NCI-H2081 treated with DMSO at 0.1 percent for 48 hours (cell line): Measurements from ENCODE around the gene MFSD12.
"Not testable (repeated sequence)": the region's sequence is repeated elsewhere in the genome, so short reads cannot be mapped to it uniquely, and the experiment has no call there.

Source experiments
- DNase-seq: peaks from one replicate; lab custom pipeline; 2025; lab: John Stamatoyannopoulos, UW

The MFSD12 gene

DNA sequence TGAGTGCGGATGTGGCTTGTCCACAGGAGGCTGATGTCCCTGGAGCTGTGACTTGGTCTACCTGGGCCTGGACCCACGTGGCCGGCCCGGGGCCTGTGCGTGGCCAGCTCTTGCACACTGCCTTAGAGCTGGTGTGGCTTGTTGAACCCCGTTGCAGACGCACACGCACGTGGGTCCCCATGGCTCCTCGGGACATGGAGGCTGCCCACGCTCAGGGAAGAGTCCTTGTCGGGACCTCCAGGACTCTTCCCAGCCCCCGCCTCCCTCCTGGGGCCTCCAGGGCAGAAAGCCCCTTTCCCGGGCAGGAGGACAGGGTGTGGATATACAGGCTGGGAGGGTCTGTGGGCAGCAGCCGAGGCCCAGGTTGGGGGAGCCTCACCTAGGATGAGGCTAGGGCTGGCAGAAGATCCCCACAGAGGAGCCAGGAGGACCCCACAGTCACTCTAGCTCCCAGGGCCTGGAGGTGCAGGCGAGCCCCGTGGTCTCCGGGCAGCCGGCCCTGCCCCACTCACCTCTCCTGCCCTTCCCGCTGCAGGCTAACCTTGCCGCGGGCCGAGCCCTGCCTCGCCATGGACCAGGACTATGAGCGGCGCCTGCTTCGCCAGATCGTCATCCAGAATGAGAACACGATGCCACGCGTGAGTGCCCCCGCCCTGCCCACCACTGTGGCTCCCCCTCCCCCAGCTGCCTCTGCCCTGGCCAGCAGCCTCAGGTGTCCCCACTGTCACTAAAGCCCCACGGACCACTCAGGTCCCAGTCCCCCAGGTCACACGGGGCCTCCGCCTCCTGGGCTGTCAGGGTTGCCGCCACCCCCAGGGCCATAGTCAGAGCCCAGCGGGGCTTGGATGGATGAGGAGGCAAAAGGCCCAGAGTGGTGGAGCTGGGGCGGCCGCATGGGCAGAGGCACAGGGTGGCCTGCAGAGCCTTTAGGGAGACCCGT, 34.7 kb downstream of the MFSD12 start:
- DNase-seq = no peak

DNA sequence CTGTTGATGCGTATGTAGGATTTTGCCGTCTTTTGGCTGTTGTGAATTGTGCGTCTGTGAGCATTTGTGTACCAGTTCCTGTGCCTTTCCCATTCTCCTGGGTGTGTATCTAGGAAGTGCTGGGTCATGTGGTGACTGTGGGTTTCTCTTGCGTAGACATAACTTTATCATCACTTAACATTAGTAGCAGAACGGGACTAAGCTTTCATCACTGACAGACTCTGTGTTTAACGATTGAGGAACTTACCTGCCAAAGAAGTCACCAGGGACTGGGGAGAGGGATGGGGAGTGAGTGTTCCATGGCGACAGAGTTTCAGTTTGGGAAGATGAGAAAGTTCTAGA, 36.3 kb downstream of the MFSD12 start:
- no peak for DNase-seq

DNA sequence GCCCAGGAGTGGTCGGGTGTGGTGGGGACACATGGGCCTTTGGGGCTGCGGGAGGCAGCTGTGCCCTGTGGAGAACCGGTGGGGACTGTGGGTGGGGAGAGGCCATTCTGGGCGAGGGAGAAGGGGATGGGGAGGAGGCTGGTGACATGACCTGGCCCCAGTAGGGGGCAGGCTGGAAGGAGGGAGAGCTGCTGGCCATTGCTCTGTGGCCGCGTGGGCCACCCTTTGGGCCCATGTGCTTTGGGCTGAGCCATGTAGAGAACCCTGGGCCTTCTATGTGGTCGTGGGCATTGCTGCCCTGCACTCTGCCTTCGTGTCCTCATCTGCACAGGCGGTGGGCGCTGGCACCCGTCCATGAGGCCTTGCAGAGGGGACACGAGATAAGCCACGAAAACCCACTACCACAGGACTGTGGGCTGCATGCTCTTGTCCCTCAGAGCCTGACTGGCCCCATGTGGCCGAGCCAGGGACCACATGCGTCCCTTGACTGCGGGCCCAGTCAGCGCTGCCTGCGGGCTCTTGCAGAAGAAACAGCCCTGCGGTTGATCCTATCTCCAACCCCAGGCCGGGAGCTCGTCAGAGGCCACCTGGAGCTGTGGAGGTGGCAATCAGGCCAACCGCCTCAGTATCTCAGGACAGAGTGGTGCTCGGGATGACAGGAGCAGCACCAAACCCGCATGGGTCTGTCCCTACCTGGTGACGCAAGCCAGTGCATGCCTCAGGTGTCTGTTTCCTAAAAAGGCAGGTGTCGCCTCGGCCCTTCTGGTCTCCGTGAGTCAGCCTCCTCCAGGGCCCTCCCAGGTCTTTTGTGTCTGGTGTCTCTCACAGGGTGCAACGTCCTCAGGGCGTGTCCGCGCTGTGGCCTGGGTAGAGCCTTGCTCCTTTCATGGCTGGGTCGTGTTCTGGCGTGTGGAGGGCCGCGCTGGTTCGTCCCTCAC, 37.0 kb downstream of the MFSD12 start:
- no peak for DNase-seq

DNA sequence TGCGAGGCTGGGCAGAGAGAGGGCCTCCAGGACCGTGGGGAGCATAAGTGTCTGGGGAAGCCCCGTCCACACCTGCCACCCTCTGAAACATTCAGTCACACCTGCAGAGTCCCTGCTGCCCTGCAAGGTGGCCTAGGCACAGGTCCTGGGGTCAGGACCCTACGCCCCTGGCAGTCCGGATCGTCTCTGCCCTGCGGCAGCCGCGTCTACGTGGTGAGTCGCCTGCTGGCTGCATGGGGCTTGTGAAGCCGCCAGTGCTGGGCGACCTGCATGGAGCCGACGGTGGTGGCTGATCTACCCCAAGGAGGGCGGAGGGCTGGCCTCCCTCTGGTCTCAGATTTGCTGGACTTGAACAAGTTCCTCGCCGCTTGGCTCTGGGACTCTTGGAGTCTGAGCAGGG, 38.3 kb downstream of the MFSD12 start:
- DNase-seq = no peak

DNA sequence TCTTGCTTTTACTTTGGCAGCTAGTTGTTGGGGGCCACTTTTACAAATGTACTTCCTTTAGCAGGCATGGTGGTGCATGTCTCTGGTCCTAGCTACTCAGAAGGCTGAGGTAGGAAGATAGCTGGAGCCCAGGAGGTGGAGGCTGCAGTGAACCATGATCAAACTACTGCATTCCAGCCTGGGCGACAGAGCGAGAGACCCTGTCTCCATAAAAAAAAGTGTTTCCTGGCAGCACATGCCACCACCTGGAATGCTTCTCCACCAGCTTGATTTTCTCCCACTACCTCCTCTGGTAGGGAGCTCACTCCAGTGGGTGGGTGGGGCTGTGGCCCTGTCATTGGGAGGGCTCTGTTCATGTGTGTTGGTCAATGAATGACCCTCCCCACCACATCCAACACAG, 38.7 kb downstream of the MFSD12 start:
- DNase-seq = no peak

DNA sequence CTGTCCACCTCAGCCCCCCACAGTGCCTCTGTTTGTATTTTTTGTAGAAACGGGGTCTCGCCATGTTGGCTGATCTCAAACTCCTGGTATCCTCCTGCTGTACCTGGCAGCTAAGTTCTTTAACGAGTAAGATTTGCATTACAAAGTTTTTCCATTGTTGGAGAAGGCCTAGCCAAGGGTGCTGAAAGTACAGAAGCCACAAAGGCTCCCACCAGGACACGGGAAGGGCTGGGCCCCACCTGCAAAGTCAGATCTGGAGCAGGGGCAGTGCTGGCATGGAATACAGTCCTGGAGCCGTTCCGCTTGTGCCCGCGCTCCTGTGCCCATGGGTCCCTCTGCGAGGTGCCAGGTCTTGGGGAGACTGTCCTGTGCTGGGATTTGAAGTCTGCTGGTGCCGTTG, 39.1 kb downstream of the MFSD12 start:
- DNase-seq = no peak

DNA sequence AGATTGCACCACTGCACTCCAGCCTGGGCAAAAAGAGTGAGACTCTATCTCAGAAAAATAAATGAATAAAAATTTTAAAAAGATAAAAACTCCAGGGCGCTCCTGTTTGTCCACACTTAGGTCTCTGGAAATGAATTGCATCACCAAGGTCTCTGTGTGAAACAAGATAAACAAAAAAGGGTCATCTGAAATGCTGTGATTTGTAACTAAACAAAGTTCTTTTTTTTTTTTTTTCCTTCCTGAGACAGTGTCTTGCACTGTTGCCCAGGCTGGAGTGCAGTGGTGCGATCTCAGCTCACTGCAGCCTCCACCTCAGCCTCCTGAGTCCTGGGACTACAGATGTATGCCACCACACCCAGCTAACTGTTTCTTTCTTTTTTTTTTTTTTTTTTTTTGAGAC, 39.7 kb downstream of the MFSD12 start:
- DNase-seq = no peak

DNA sequence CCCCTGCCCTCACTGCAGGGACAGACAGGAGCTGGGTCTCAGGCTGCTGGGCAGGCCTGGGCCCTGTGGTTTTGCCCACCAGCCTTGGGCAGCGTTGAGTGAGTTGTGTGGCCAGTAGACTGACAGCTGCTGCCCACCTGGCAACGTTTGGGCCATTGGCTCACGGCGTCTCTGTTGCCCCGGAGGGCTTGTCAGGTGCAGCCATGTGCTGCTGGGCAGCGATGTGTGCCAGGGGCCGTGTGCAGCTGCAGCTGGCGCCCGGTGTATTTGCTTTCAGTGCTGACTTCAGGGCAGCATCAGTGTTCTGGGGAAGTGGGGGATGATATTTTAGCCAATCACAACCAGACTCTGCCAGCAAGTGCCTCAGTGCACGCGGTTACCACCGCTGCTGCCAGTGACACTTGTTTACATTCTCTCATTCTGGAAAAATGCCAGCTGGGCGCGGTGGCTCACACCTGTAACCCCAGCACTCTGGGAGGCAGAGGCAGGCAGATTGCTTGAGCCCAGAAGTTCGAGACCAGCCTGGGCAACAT, 40.6 kb downstream of the MFSD12 start:
- peak; percentile 93 for DNase-seq

DNA sequence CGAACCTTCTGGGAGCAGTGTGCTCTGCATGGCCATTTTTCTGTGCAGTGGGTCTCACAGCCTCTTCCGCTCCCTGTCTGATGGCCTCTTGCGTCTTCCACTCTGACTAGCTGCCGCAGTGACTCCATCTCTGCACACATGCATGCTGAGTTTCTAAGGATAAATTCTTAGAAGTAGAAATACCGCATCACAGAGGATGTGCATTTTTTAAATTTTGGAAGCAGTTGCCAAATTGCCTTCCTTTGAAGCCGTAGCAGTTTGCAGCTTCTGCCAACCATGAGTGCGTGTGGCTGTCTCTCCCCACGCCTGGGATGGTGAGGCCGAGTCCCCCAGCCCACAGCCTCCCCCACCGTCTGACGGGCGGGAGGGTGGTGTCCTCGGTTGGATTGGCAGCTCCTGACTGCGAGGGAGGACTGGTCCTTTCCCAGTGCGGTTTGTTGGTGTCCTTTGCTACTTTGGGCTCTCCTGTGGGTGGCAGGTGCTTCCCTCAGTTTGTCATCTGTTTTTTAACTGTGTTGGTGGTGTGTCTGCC, 41.4 kb downstream of the MFSD12 start:
- DNase-seq = no peak

DNA sequence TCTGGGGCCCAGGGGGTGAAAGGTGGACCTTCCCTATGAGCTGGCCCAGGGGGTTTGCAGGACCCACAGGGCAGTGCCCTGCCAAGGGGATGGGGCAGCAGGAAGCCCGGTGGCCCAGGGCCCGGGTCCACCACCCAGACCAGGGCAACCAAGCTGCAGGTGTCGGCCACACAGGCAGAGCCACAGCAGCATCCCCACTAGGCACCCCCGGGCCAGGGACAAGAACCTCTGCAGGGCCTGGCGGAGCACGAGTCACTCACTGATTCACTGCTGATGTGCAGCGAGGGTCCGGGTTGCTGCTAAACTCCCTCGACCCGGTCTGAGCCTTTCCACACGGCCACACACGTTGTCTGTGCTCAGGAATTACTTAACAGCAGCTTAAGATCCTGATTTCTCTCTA, 42.5 kb downstream of the MFSD12 start:
- DNase-seq = no peak

DNA sequence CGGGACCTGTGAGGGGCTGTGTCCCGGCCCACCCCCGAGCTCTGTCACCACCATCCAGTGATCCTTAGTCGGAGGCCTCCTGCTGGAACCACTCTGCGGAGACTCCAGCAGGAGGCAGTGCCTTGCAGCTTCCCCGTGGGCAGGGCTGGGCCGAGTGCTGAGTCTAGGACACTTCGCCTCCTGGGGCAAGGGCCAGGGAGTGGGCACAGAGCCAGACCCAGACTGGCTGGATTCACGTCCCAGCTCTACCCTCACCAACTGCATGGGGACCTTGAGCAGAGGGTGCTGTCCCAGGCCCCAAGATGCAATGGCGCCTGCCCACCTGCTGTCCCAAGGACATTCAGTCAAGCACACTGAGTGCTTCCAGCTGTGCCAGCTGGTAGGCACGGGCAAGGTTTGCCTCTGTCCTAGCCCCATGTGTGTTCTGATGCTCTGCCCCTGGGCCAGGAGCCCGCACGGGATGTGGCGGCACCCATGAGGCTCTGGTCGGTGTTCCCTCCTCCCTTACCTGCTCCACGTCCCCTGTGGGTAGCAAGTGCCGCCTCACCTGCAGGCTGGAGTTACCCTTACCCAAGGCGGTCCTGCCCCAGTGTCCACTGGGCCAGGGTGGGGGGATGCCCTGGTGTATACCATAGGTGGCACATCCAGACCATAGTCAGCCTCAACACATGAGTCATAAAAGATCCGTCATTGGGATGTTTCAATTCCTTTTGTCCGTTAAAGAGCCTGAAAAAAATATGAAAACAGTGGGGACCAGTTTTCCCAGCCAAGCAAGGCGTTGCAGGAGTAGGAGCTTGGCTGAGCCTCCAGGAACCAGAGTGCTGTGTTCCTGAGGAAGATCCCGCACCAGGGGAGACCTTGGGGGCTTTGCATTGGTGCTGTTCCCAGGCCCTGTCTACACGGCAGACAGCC, 43.9 kb downstream of the MFSD12 start:
- DNase-seq = no peak

DNA sequence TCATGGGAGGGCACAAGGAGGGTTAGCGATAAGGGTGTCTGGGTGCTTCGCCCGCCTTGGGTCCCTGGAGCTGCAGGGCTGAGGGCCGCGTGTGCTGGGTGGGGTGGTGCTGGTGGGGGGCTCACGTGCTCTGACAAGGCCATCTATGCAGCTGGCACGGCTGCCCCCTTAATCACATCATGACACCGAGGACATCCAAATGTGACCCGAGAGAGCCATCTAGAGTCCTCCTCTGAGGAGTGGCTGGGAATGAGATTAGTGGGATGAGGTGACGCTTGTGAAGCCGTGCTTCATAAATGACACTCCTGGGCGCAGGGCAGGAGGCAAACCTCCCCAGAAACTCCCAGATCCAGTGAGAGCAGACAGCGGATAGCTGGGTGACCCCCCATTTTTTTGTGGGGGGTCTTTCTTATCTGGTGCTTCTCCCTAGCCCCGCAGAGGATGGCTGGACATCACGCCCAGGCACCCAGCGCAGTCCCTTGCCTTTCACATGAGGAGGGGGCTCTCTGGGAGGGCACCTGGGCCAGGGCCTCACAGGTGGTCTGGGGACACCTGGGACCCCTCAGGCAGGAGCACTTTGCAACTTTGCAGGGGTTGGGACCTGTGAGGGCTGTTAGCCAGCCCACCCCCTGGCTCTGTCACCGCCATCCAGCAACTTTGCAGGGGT, 44.7 kb downstream of the MFSD12 start:
- DNase-seq = no peak

DNA sequence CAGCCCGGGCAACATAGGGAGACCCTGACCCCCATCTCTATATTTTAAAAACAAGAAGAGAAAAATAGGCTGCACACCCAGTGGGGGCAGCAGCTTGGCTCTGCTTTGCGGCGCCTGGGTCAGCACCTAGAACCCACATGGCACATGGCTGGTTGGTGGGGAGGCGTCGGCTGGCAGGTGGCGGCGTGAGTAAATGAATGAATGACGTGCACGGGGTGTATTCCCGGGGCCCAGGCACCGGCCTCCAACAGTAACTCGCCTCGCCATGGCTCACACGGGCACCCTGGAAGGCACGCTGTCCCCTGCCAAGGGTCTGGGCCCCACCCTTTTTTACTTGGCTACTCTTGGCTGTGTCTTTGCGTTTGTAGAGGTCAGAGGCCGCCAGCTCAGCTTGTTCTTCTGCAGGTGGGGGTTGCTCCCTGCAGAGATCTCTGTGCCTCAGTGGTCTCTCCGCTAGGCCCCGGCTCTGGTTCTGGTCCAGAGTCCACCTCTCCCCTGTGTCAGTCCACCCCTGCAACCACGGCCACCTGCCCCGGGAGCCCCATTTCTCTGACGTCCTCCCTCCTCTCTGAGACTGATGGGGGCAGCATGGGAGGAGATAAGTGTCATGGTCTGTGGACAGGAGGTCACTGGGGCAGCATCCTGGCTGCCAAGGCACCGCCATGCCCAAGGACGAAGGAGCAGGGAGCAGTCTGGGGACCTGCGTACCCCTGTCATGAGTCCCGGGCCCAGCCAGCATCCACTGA, 45.7 kb downstream of the MFSD12 start:
- DNase-seq = no peak

DNA sequence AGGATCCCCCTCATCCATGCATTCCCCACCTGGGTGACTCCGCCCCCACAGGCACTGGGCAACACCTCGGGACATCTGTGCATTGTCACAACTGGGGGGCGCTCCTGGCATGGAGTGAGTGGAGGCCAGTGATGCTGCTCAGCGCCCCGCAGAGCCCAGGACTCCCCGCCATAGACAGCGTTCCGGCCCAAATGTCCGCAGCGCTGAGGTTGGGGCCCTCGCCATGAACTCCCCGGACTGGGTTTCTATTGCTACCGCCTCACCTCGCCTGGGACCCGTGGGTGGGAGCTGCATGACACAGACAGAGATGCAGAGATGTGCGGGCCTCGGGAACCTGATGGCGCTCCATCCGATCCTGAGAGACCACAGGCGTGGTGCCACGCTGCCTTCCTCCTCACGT, 46.7 kb downstream of the MFSD12 start:
- DNase-seq = no peak

DNA sequence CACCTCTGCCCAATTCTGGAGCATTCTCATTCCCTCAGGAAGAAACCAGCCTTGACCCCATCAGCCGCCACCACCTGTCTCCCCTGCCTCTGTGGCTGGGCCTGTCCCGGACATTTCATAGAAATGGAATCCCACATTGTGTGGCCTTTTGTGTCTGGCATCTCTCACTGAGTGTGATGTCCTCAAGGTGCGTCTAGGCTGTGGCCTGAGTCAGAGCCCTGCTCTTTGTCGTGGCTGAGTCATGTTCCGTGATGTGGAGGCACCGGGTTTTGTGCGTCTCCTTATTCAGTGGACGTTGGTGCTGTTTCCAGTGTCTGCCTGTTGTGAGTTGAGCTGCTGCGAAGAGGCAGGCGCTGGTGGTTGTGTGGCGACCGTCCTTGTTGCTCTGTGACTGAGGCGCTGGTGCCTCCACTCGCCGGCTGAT, 47.8 kb downstream of the MFSD12 start:
- DNase-seq = no peak

DNA sequence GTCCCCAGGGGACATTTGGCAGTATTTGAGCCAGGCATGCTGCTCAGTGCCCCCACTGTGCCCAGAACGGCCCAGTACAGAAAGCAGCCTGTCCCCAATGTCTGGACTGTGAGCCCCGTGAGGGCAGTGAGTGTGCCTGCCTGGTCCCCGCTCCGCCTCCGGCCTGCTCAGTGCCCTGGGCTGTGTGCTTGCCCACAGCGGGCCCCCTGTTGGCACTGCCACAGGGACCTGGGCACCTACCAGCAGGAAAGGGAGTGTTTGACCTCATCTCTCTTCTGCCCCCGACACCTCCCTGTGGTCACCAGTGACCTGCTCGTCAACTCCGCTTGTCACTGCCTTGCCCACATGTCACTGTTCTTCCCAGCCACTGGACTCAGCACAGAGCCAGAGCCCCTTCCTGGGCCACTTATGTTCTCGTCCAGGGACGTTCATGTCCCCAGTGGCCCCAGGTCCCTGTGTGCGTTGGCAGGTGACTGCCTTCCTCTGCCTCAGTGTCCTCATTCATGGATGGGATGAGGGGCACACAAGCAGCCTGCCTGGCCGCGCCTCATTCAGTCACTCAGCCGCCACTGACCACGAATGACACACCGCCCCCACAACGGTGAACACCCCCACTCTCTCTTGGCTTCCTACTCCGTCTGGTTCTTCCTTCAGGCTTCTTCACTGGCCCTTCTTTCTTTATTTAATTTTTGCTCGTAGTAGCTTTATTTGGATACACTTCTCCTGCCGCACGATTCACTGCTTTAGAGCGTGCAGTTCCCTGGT, 48.4 kb downstream of the MFSD12 start:
- no peak for DNase-seq

DNA sequence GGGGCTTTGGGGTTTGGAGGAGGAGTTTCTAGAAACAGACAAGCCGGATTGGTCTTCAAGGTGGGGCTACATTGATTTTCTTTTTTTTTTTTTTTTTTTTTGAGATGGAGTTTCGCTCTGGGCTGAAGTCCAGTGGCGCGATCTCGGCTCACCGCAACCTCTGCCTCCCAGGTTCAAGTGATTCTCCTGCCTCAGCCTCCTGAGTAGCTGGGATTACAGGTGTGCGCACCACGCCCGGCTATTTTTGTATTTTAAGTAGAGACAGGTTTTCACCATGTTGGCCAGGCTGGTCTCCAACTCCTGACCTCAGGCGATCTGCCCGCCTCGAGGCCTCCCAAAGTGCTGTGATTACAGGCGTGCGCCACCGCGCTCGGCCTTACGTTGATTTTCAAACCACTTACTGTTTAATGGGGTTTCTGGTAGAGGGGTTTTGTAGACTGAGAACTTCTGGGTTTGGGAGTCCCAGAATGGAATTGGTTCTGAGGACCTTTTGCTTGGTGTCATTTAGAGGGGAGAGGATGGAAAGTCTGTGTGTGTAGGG, 49.2 kb downstream of the MFSD12 start:
- not testable (repeated sequence) for DNase-seq

DNA sequence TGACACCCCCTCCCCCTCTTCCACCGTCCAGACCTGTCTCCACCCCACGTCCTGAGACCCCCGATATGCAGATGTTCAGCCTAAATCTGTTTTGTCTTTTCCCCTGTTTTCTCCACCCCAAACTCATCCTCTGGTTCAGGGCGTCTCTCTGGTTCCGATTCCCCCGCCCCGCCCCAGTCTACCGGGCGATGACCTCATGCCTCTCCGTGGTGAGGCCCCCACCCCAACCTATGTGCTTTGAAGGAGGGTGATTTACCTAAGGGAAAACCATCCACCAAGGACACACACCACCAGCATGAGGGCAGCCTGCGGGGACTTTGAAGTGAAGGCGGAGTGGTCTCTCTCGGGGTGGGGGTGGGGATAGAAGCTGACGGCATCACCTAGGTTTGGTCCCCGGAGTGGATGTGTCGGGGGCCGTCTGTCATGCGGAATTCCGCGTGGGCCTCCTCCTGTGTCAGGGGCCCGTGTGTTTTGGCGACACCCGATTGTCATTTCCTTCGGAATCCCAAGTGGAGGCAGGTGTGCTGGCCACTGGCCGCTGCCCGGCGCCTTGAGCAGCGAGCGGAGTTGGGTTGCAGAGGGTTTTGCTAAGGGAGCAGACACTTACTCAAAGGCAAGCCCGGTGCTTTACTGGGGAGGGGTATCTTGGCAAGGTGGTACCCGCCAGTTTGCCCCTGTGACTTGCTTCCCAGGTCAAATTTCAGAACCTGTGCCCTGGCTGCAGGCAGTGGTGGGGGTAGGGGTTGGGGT, 49.8 kb downstream of the MFSD12 start:
- no peak for DNase-seq
